Astrocyte (in vitro differentiated cells and primary cell): ENCODE measurements around the gene MOXD1. TPM values are rescaled to one million over a fixed set of nuclear protein-coding genes. Genes with fewer than 3 reads are reported as not detected.

Source experiments
- DNase-seq: peaks from one replicate; pipeline ENCODE4 v3.0.0-alpha.2; 2010; ENCODE audit warnings: low read depth
- FAIRE-seq: peaks from 2 replicates; lab custom pipeline; 2011; peaks lifted over from hg19 to GRCh38; lab: Jason Lieb, UNC
- H2AFZ ChIP-seq: 2 replicates; pipeline ENCODE4 v1.6.0; 2012; ENCODE audit warnings: low read depth, low read length, inconsistent platforms
- H3K27ac ChIP-seq: 2 replicates; pipeline ENCODE4 v1.5.1; 2011; ENCODE audit warnings: low read depth, low read length, inconsistent platforms
- H3K27me3 ChIP-seq: 2 replicates; pipeline ENCODE4 v1.6.0; 2011; ENCODE audit warnings: low read length, inconsistent platforms; ENCODE audit not compliant: insufficient read depth
- H3K36me3 ChIP-seq: 2 replicates; pipeline ENCODE4 v1.5.1; 2011; ENCODE audit warnings: low read length, inconsistent platforms; ENCODE audit not compliant: insufficient read depth
- H3K4me1 ChIP-seq: 2 replicates; pipeline ENCODE4 v1.5.1; 2011; ENCODE audit warnings: low read length, inconsistent platforms; ENCODE audit not compliant: insufficient read depth
- H3K4me2 ChIP-seq: 2 replicates; pipeline ENCODE4 v1.6.0; 2012; ENCODE audit warnings: low read length, inconsistent platforms
- H3K4me3 ChIP-seq: 2 replicates; pipeline ENCODE4 v1.5.1; 2011; ENCODE audit warnings: low read depth, mild to moderate bottlenecking, low read length, inconsistent platforms; ENCODE audit not compliant: insufficient read depth
- H3K79me2 ChIP-seq: 2 replicates; pipeline ENCODE4 v1.6.0; 2012; ENCODE audit warnings: mild to moderate bottlenecking, low read length, inconsistent platforms; ENCODE audit not compliant: insufficient read depth
- H3K9ac ChIP-seq: 2 replicates; pipeline ENCODE4 v1.6.0; 2012; ENCODE audit warnings: mild to moderate bottlenecking, low read length, inconsistent platforms
- H3K9me3 ChIP-seq: 2 replicates; pipeline ENCODE4 v1.5.1; 2012; ENCODE audit warnings: low read depth, mild to moderate bottlenecking, low read length, inconsistent platforms; ENCODE audit not compliant: insufficient read depth
- H4K20me1 ChIP-seq: 2 replicates; pipeline ENCODE4 v1.6.0; 2012; ENCODE audit warnings: low read length, inconsistent platforms; ENCODE audit not compliant: insufficient read depth
- H3K27ac Mint-ChIP-seq: one replicate; pipeline ENCODE4 v1.8.0; 2021; ENCODE audit warnings: mild to moderate bottlenecking, mixed read lengths; ENCODE audit not compliant: unreplicated experiment
- H3K27me3 Mint-ChIP-seq: one replicate; pipeline ENCODE4 v1.8.0; 2021; ENCODE audit warnings: low read depth, mixed read lengths; ENCODE audit not compliant: unreplicated experiment
- H3K36me3 Mint-ChIP-seq: one replicate; pipeline ENCODE4 v1.8.0; 2021; ENCODE audit warnings: low read depth, mixed read lengths; ENCODE audit not compliant: unreplicated experiment
- H3K4me1 Mint-ChIP-seq: one replicate; pipeline ENCODE4 v1.8.0; 2021; ENCODE audit warnings: low read depth, mixed read lengths; ENCODE audit not compliant: unreplicated experiment
- H3K4me3 Mint-ChIP-seq: one replicate; pipeline ENCODE4 v1.8.0; 2021; ENCODE audit warnings: mild to moderate bottlenecking, moderate library complexity, mixed read lengths; ENCODE audit not compliant: unreplicated experiment
- H3K9me3 Mint-ChIP-seq: one replicate; pipeline ENCODE4 v1.8.0; 2021; ENCODE audit warnings: mild to moderate bottlenecking, mixed read lengths; ENCODE audit not compliant: unreplicated experiment
- CTCF ChIP-seq: IDR thresholded peaks from 2 replicates; pipeline ENCODE4 v1.5.1; 2011; ENCODE audit warnings: low read depth, mild to moderate bottlenecking, inconsistent platforms, low read length, moderate library complexity; ENCODE audit not compliant: insufficient read depth
- EZH2 ChIP-seq: IDR thresholded peaks from 2 replicates; pipeline ENCODE4 v1.6.1; 2012; ENCODE audit warnings: mild to moderate bottlenecking, low read length, inconsistent platforms; ENCODE audit not compliant: insufficient read depth
- total RNA-seq: library from RNA; stranded (reverse); gene quantifications from 2 replicates; pipeline ENCODE4 v1.2.1, GENCODE V29; 2021

MOXD1 gene
- total RNA-seq, 1 donor from 2014 or later = 3.5 TPM

- H3K4me3 Mint-ChIP-seq = no peak overlapping the region
- H3K36me3 Mint-ChIP-seq = no peaks in the 10 kb centered on the region
- no peak for TF ChIP-seq EZH2
- Histone ChIP-seq H3K79me2 (no peaks in the 10 kb centered on the region), H3K9ac (no peak overlapping the region), H3K4me3 (no peak overlapping the region), H3K36me3 (no peaks in the 10 kb centered on the region), H2AFZ (no peak overlapping the region), H4K20me1 (no peaks in the 10 kb centered on the region), H3K27ac (peak overlapping the region; percentile 7), H3K4me2 (peak overlapping the region; percentile 71), H3K27me3 (no peaks in the 10 kb centered on the region), H3K4me1 (peaks cover 12% of the 10 kb centered on the region), H3K9me3 (no peaks in the 10 kb centered on the region)
- H3K4me1 Mint-ChIP-seq = peaks cover 16% of the 10 kb centered on the region
- no peaks in the 10 kb centered on the region for H3K9me3 Mint-ChIP-seq
- FAIRE-seq (peak; percentile 98), DNase-seq (peak; percentile 93)
- H3K27ac Mint-ChIP-seq = peak overlapping the region; percentile 72
- H3K27me3 Mint-ChIP-seq = no peaks in the 10 kb centered on the region
Observed at GRCh38 chr6:132333639-132334520, 67.4 kb downstream of the MOXD1 start.

- Histone ChIP-seq H3K27me3 (no peaks in the 10 kb centered on the region), H3K9ac (no peak overlapping the region), H3K4me2 (no peak overlapping the region), H3K4me1 (peaks cover 12% of the 10 kb centered on the region), H4K20me1 (no peaks in the 10 kb centered on the region), H3K36me3 (no peaks in the 10 kb centered on the region), H3K79me2 (no peaks in the 10 kb centered on the region), H3K4me3 (no peak overlapping the region), H3K9me3 (no peaks in the 10 kb centered on the region), H2AFZ (no peak overlapping the region), H3K27ac (no peak overlapping the region)
- Mint-ChIP-seq H3K27ac (no peak overlapping the region), H3K9me3 (no peaks in the 10 kb centered on the region), H3K4me3 (no peak overlapping the region), H3K27me3 (no peaks in the 10 kb centered on the region), H3K4me1 (peaks cover 16% of the 10 kb centered on the region), H3K36me3 (no peaks in the 10 kb centered on the region)
- TF ChIP-seq CTCF = no peak
- TF ChIP-seq EZH2 = no peak
- DNase-seq (no peak), FAIRE-seq (no peak)
Observed at GRCh38 chr6:132330759-132331158, 70.5 kb downstream of the MOXD1 start.

GRCh38 chr6:132322398-132322797, 78.9 kb downstream of the MOXD1 start:
- TF ChIP-seq EZH2 (no peak), CTCF (no peak)
- no peaks in the 10 kb centered on the region for H3K36me3 Mint-ChIP-seq
- no peak overlapping the region for H2AFZ ChIP-seq
- DNase-seq = peak; percentile 70
- no peaks in the 10 kb centered on the region for H3K36me3 ChIP-seq
- H3K9me3 Mint-ChIP-seq = no peaks in the 10 kb centered on the region
- FAIRE-seq = peak; percentile 76
- H3K27me3 ChIP-seq = no peaks in the 10 kb centered on the region
- no peak overlapping the region for H3K4me2 ChIP-seq
- no peak overlapping the region for H3K4me3 Mint-ChIP-seq
- H3K4me1 Mint-ChIP-seq = peaks cover 14% of the 10 kb centered on the region
- no peak overlapping the region for H3K27ac ChIP-seq
- no peak overlapping the region for H3K9ac ChIP-seq
- no peak overlapping the region for H3K4me3 ChIP-seq
- no peak overlapping the region for H3K27ac Mint-ChIP-seq
- H3K4me1 ChIP-seq = peaks cover 4% of the 10 kb centered on the region
- no peaks in the 10 kb centered on the region for H3K27me3 Mint-ChIP-seq
- H3K9me3 ChIP-seq = no peaks in the 10 kb centered on the region
- no peaks in the 10 kb centered on the region for H3K79me2 ChIP-seq
- H4K20me1 ChIP-seq = no peaks in the 10 kb centered on the region
